HG02588 (cell line): ENCODE results near the gene HAP1.
A peak's percentile ranks its signal among the peaks of the same experiment; 100 is the strongest.
"Not testable (repeated sequence)": the region's sequence is repeated elsewhere in the genome, so short reads cannot be mapped to it uniquely, and the experiment has no call there.

Source experiments
- ATAC-seq: cut with Tn5 transposase; IDR thresholded peaks from one replicate; pipeline ENCODE4 v1.9.1; 2021; ENCODE audit warnings: mild to moderate bottlenecking, moderate library complexity; ENCODE audit not compliant: unreplicated experiment

The HAP1 gene

GRCh38 chr17:41691031-41691777 lies 43.2 kb downstream of the HAP1 start:
- no peak for ATAC-seq

- no peak for ATAC-seq
Observed at GRCh38 chr17:41690497-41690896, 43.9 kb downstream of the HAP1 start.

GRCh38 chr17:41689497-41690299 lies 44.7 kb downstream of the HAP1 start:
- ATAC-seq = no peak

- ATAC-seq = peak; percentile 72
Observed at GRCh38 chr17:41688641-41689496, 45.6 kb downstream of the HAP1 start, which contains the start of gene EIF1. Gene EIF1 (plus strand): TSS chr17:41688885. CDS start chr17:41689039, 154 bp downstream.

GRCh38 chr17:41687828-41688640 lies 46.4 kb downstream of the HAP1 start:
- ATAC-seq = no peak

GRCh38 chr17:41686281-41686680 lies 48.2 kb downstream of the HAP1 start:
- ATAC-seq = no peak

GRCh38 chr17:41685753-41686152 lies 48.7 kb downstream of the HAP1 start:
- not testable (repeated sequence) for ATAC-seq

GRCh38 chr17:41684035-41684434 lies 50.4 kb downstream of the HAP1 start:
- no peak for ATAC-seq

- no peak for ATAC-seq
Observed at GRCh38 chr17:41683441-41684007, 50.9 kb downstream of the HAP1 start.

GRCh38 chr17:41682631-41683030 lies 51.8 kb downstream of the HAP1 start:
- ATAC-seq = no peak

- ATAC-seq = no peak
Observed at GRCh38 chr17:41681776-41682175, 52.7 kb downstream of the HAP1 start.

- ATAC-seq = no peak
Observed at GRCh38 chr17:41680426-41681040, 53.9 kb downstream of the HAP1 start.

GRCh38 chr17:41679740-41680425 lies 54.6 kb downstream of the HAP1 start:
- ATAC-seq = no peak

- ATAC-seq = peak; percentile 69
Observed at GRCh38 chr17:41678907-41679739, 55.3 kb downstream of the HAP1 start.

- peak; percentile 27 for ATAC-seq
Observed at GRCh38 chr17:41678411-41678906, 56.0 kb downstream of the HAP1 start.

- ATAC-seq = no peak
Observed at GRCh38 chr17:41676058-41676419, 58.4 kb downstream of the HAP1 start.

GRCh38 chr17:41675157-41676057 lies 59.0 kb downstream of the HAP1 start:
- ATAC-seq = not testable (repeated sequence)
